CD14-positive monocyte (primary cell): ENCODE measurements around the gene PRKAR1B. TPM values are rescaled to one million over a fixed set of nuclear protein-coding genes. Genes with fewer than 3 reads are reported as not detected.

Experiments
- DNase-seq, 3 donors: peaks; one replicate each; pipeline ENCODE4 v3.0.0-alpha.2; 2011 to 2022
- H2AFZ ChIP-seq: 2 replicates; pipeline ENCODE4 v1.6.0; 2012; ENCODE audit warnings: mild to moderate bottlenecking, low read depth, low read length, inconsistent platforms; ENCODE audit not compliant: insufficient read depth, poor library complexity, severe bottlenecking
- H3K27ac ChIP-seq, 2 donors: 1 replicate in 1 of 2; 2 replicates in 1 of 2; pipeline ENCODE4 v1.5.1; 2012 to 2013; ENCODE audit warnings: low read length in 2 of 2, control low read depth in 1 of 2, inconsistent platforms in 1 of 2, low read depth in 1 of 2, mild to moderate bottlenecking in 1 of 2
- H3K27me3 ChIP-seq, 2 donors: one replicate each; pipeline versions ENCODE4 v1.6.0 to v1.6.1; 2011 to 2013; ENCODE audit warnings: low read length in 2 of 2; ENCODE audit not compliant: control insufficient read depth in 2 of 2, insufficient read depth in 2 of 2
- H3K36me3 ChIP-seq, 2 donors: replicated peaks in 1 of 2; 1 replicate in 1 of 2; 2 replicates in 1 of 2; pipeline versions ENCODE4 v1.5.1 to v1.6.1; 2012 to 2013; ENCODE audit warnings: low read length in 2 of 2, control low read depth in 1 of 2, inconsistent platforms in 1 of 2, mild to moderate bottlenecking in 1 of 2; ENCODE audit not compliant: insufficient read depth in 2 of 2, control insufficient read depth in 1 of 2
- H3K4me1 ChIP-seq, 2 donors: 1 replicate in 1 of 2; 2 replicates in 1 of 2; pipeline versions ENCODE4 v1.5.1 to v1.6.1; 2012 to 2013; ENCODE audit warnings: low read length in 2 of 2, control low read depth in 1 of 2, inconsistent platforms in 1 of 2, mild to moderate bottlenecking in 1 of 2, moderate library complexity in 1 of 2; ENCODE audit not compliant: insufficient read depth in 2 of 2, control insufficient read depth in 1 of 2
- H3K4me2 ChIP-seq: replicated peaks from 2 replicates; pipeline ENCODE3; 2012; ENCODE audit warnings: low read length, moderate library complexity, mild to moderate bottlenecking; ENCODE audit not compliant: poor library complexity, severe bottlenecking; ENCODE audit errors: extremely low read depth
- H3K4me3 ChIP-seq, 3 experiments: fragments of 200-600 bp in 1 of 3; sonication (generic) in 1 of 3; replicated peaks in 1 of 3; 1 replicate in 2 of 3; 2 replicates in 1 of 3; pipeline ENCODE4 v1.5.1; 2011 to 2013; ENCODE audit warnings: low read length in 3 of 3, mild to moderate bottlenecking in 3 of 3, control low read depth in 2 of 3, low read depth in 2 of 3, inconsistent platforms in 1 of 3, moderate library complexity in 1 of 3
- H3K79me2 ChIP-seq: 2 replicates; pipeline ENCODE4 v1.6.0; 2012; ENCODE audit warnings: mild to moderate bottlenecking, control low read depth, inconsistent platforms, low read length, moderate library complexity; ENCODE audit not compliant: insufficient read depth
- H3K9ac ChIP-seq: 2 replicates; pipeline ENCODE4 v1.6.0; 2017; ENCODE audit warnings: low read length, mild to moderate bottlenecking; ENCODE audit not compliant: insufficient read depth, poor library complexity, severe bottlenecking
- H3K9me3 ChIP-seq, 2 donors: replicated peaks in 1 of 2; 1 replicate in 1 of 2; 2 replicates in 1 of 2; pipeline versions ENCODE4 v1.5.1 to v1.6.1; 2012 to 2013; ENCODE audit warnings: low read length in 2 of 2, control low read depth in 1 of 2; ENCODE audit not compliant: control insufficient read depth in 1 of 2, insufficient read depth in 1 of 2
- H4K20me1 ChIP-seq: 2 replicates; pipeline ENCODE4 v1.6.0; 2012; ENCODE audit warnings: mild to moderate bottlenecking, low read length, control low read depth, moderate library complexity; ENCODE audit not compliant: insufficient read depth
- H3K27ac Mint-ChIP-seq, 7 donors: one replicate each; pipeline ENCODE4 v1.8.0; 2020; ENCODE audit warnings: mild to moderate bottlenecking in 7 of 7, mixed read lengths in 7 of 7, moderate library complexity in 6 of 7, inconsistent platforms in 2 of 7
- H3K27me3 Mint-ChIP-seq, 3 donors: one replicate each; pipeline ENCODE4 v1.8.0; 2021 to 2022; ENCODE audit warnings: low read depth in 3 of 3, mild to moderate bottlenecking in 3 of 3, mixed read lengths in 3 of 3, moderate library complexity in 3 of 3, inconsistent platforms in 1 of 3
- H3K36me3 Mint-ChIP-seq, 2 donors: one replicate each; pipeline ENCODE4 v1.8.0; 2020; ENCODE audit warnings: mixed read lengths in 2 of 2, inconsistent platforms in 1 of 2, mild to moderate bottlenecking in 1 of 2
- H3K4me1 Mint-ChIP-seq: one replicate; pipeline ENCODE4 v1.8.0; 2020; ENCODE audit warnings: mild to moderate bottlenecking, mixed read lengths
- H3K4me3 Mint-ChIP-seq, 2 donors: one replicate each; pipeline ENCODE4 v1.8.0; 2020; ENCODE audit warnings: mild to moderate bottlenecking in 2 of 2, mixed read lengths in 2 of 2, moderate library complexity in 1 of 2
- H3K9me3 Mint-ChIP-seq, 7 donors: one replicate each; pipeline ENCODE4 v1.8.0; 2020 to 2022; ENCODE audit warnings: mixed read lengths in 7 of 7, mild to moderate bottlenecking in 6 of 7, moderate library complexity in 6 of 7, inconsistent platforms in 2 of 7
- CTCF ChIP-seq: fragments of 200-600 bp; IDR thresholded peaks from one replicate; pipeline ENCODE4 v1.8.0; 2022; ENCODE audit warnings: antibody characterized with exemption, mild to moderate bottlenecking
- WGBS: methylation state at CpG from one replicate; pipeline ENCODE4 v1.1.5; 2013; ENCODE audit warnings: missing lambda C conversion rate; ENCODE audit not compliant: insufficient coverage; 5-methylcytosine and 5-hydroxymethylcytosine counted together
- intact Hi-C, 2 donors: fragments of 100-400 bp; cut with micrococcal nuclease; formaldehyde crosslinking; loops; one replicate each; pipeline versions ENCODE4 v1.15.0 to v1.15.1; 2023
- polyA plus RNA-seq, 3 donors: library from polyadenylated mRNA; depleted of rRNA in 1 of 3; unstranded in 2 of 3; stranded (reverse) in 1 of 3; fragments of 300-500 nt in 2 of 3; fragments of >200 nt in 1 of 3; fragmentation: Illumina TruSeq in 2 of 3; gene quantifications; 1 replicate in 2 of 3; 2 replicates in 1 of 3; pipeline ENCODE4 v1.2.3, GENCODE V29; 2012 to 2021

The PRKAR1B gene
- polyA plus RNA-seq, 3 donors, result 0.94 to 2.1 (median 1.1) TPM

- Histone ChIP-seq H3K9me3 (peaks cover 10 to 26% of the 10 kb centered on the region in 2 donors), H3K4me2 (no peak overlapping the region), H3K9ac (no peak overlapping the region), H4K20me1 (no peaks in the 10 kb centered on the region), H3K4me3 (no peak overlapping the region), H3K4me1 (no peaks in the 10 kb centered on the region), H3K27ac (no peak overlapping the region), H3K27me3 (no peaks in the 10 kb centered on the region), H3K79me2 (no peaks in the 10 kb centered on the region), H2AFZ (no peak overlapping the region), H3K36me3 (no peaks in the 10 kb centered on the region)
- WGBS, result 88% methylated on average over 12 of the region's 13 CpGs
- Mint-ChIP-seq H3K4me3 (no peak overlapping the region), H3K9me3 (peaks cover 7 to 25% (median 16%) of the 10 kb centered on the region in 7 donors), H3K4me1 (no peaks in the 10 kb centered on the region), H3K27ac (no peak overlapping the region), H3K27me3 (peaks cover 0 to 3% (median 2%) of the 10 kb centered on the region in 3 donors), H3K36me3 (no peaks in the 10 kb centered on the region)
- no peak for TF ChIP-seq CTCF
- intact Hi-C loops, result no loop called here
- DNase-seq, result no peak
These were observed 81.5 kb downstream of the PRKAR1B start for GRCh38 chr7:645606-646005.

- Mint-ChIP-seq H3K4me3 (no peak overlapping the region), H3K27me3 (peaks cover 0 to 3% (median 2%) of the 10 kb centered on the region in 3 donors), H3K9me3 (peaks cover 7 to 25% (median 16%) of the 10 kb centered on the region in 7 donors), H3K36me3 (no peaks in the 10 kb centered on the region), H3K27ac (no peak overlapping the region), H3K4me1 (no peaks in the 10 kb centered on the region)
- no peak for DNase-seq
- Histone ChIP-seq H2AFZ (no peak overlapping the region), H3K36me3 (no peaks in the 10 kb centered on the region), H4K20me1 (no peaks in the 10 kb centered on the region), H3K9me3 (peaks cover 10 to 26% of the 10 kb centered on the region in 2 donors), H3K79me2 (no peaks in the 10 kb centered on the region), H3K4me2 (no peak overlapping the region), H3K4me1 (no peaks in the 10 kb centered on the region), H3K27me3 (no peaks in the 10 kb centered on the region), H3K27ac (no peak overlapping the region), H3K9ac (no peak overlapping the region), H3K4me3 (no peak overlapping the region)
- 96% methylated on average over 29 of the region's 35 CpGs for WGBS
- intact Hi-C loops, result no loop called here
- TF ChIP-seq CTCF, result no peak
These were observed 82.4 kb downstream of the PRKAR1B start for GRCh38 chr7:644381-645305.
